ENCODE measurements around the gene CYP2W1.

- TF ChIP-seq CTCF (IDR thresholded peaks at IDR 0.05; ENCODE audit: insufficient read depth, low read depth, low read length) (no peak), EZH2 (IDR thresholded peaks at IDR 0.05; ENCODE audit: insufficient read depth, low read length) (no peak)
These were observed 25.4 kb upstream of the CYP2W1 start for GRCh38 chr7:957418-958220.
